OCI-LY1 (cell line): ENCODE measurements around the gene ZNF431.

Experiments used
- H2AFZ ChIP-seq: fragments of 200-600 bp; sonication (generic), shearing (Covaris generic); 2 replicates; pipeline ENCODE4 v1.6.0; 2014; ENCODE audit warnings: antibody characterized with exemption, mild to moderate bottlenecking, low read length
- H3F3A ChIP-seq: fragments of 200-600 bp; sonication (generic), shearing (Covaris generic); 2 replicates; pipeline ENCODE4 v1.6.0; 2014; ENCODE audit warnings: mild to moderate bottlenecking, antibody characterized with exemption, low read length, moderate library complexity; ENCODE audit not compliant: insufficient read depth
- H3K27ac ChIP-seq: fragments of 200-600 bp; sonication (generic); 2 replicates; pipeline ENCODE4 v1.5.1; 2014; ENCODE audit warnings: low read length, mixed run types, mild to moderate bottlenecking, low read depth; ENCODE audit not compliant: poor library complexity, severe bottlenecking
- H3K27me3 ChIP-seq: fragments of 200-600 bp; sonication (generic); 2 replicates; pipeline ENCODE4 v1.6.0; 2014; ENCODE audit warnings: antibody characterized with exemption, mild to moderate bottlenecking, low read length, moderate library complexity; ENCODE audit not compliant: insufficient read depth
- H3K36me3 ChIP-seq: fragments of 200-600 bp; sonication (generic); 2 replicates; pipeline ENCODE4 v1.6.1; 2014; ENCODE audit warnings: mild to moderate bottlenecking, antibody characterized with exemption, low read length, moderate library complexity, mixed read lengths; ENCODE audit not compliant: insufficient read depth
- H3K4me1 ChIP-seq: fragments of 200-600 bp; sonication (generic); 2 replicates; pipeline ENCODE4 v1.5.1; 2014; ENCODE audit warnings: mild to moderate bottlenecking, low read length, moderate library complexity; ENCODE audit not compliant: insufficient read depth, severe bottlenecking
- H3K4me2 ChIP-seq: fragments of 200-600 bp; sonication (generic), shearing (Covaris generic); 2 replicates; pipeline ENCODE4 v1.6.1; 2014; ENCODE audit warnings: low read length
- H3K4me3 ChIP-seq: fragments of 200-600 bp; sonication (generic); 2 replicates; pipeline ENCODE4 v1.5.1; 2014; ENCODE audit warnings: low read length, low read depth, mild to moderate bottlenecking, mixed read lengths; ENCODE audit not compliant: poor library complexity, severe bottlenecking
- H3K79me2 ChIP-seq: fragments of 200-600 bp; shearing (Covaris generic); 2 replicates; pipeline ENCODE4 v1.6.1; 2016; ENCODE audit warnings: mixed run types, low read length, mixed read lengths; ENCODE audit not compliant: insufficient read depth
- H3K9ac ChIP-seq: fragments of 200-600 bp; sonication (generic), shearing (Covaris generic); 2 replicates; pipeline ENCODE4 v1.6.1; 2014; ENCODE audit warnings: mild to moderate bottlenecking, low read length, mixed read lengths
- H3K9me2 ChIP-seq: fragments of 200-600 bp; sonication (generic), shearing (Covaris generic); 2 replicates; pipeline ENCODE4 v1.6.1; 2014; ENCODE audit warnings: low read depth, mild to moderate bottlenecking, low read length, mixed read lengths
- H3K9me3 ChIP-seq: fragments of 200-600 bp; shearing (Covaris generic); 2 replicates; pipeline ENCODE4 v1.6.1; 2014; ENCODE audit warnings: low read length, mixed read lengths
- H4K20me1 ChIP-seq: fragments of 200-600 bp; sonication (generic), shearing (Covaris generic); 2 replicates; pipeline ENCODE4 v1.6.0; 2016; ENCODE audit warnings: mild to moderate bottlenecking, low read length; ENCODE audit not compliant: insufficient read depth
- CTCF ChIP-seq: fragments of 200-600 bp; sonication (generic), shearing (Covaris generic); IDR thresholded peaks from 2 replicates; pipeline ENCODE4 v1.5.1; 2017; ENCODE audit warnings: mild to moderate bottlenecking, antibody characterized with exemption, low read length, moderate library complexity, mixed read lengths
- EZH2 ChIP-seq: fragments of 200-600 bp; sonication (generic), shearing (Covaris generic); IDR thresholded peaks from 2 replicates; pipeline ENCODE4 v1.8.0; 2017; ENCODE audit warnings: borderline replicate concordance, mixed run types, mild to moderate bottlenecking, antibody characterized with exemption, low read length, moderate library complexity, mixed read lengths

The ZNF431 gene

DNA sequence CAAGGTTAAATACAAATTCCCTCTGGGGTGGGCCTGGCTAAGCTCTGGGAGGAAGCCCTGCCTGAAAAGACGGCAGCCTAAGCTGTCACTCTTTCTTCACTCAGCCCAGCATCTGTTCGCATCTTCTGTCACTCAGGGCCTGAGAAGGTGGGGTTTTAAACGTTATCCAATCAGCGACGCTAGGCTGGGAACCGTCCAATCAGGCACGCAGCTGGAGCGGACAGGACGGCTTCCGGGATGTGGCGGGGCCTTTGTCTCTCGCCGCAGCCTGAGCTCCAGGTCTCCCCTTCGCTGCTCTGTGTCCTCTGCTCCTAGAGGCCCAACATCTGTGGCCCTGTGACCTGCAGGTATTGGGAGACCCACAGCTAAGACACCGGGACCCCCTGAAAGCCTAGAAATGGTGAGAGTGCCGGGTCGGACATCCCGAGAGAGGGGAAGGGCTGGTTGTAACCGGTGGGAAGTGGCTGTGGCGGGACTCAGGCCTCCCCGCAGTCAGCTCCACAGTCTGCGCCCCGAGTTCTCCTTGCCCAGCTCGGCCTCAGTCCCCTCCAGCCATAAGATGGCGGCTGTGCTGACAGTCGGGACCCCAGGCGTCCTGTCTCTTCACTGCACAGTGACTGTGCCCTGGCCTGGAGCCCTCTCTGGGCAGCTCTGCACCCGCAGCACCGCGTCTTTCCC, at the start of gene ZNF431:
Gene ZNF431, plus strand, starts transcription at position 254 of the 678 bp plus-strand sequence. Its CDS starts 144 bp downstream, at position 398.
- Histone ChIP-seq H3K9ac (peak within 1 kb of the TSS; percentile 77), H4K20me1 (no peaks in the 10 kb centered on the region), H3K27me3 (no peaks in the 10 kb centered on the region), H3K9me3 (peaks cover 8% of the 10 kb centered on the region), H2AFZ (peak within 1 kb of the TSS; percentile 95), H3K4me3 (peak within 1 kb of the TSS; percentile 87), H3K36me3 (peaks cover 38% of the 10 kb centered on the region), H3K27ac (peak within 1 kb of the TSS; percentile 32), H3K4me1 (peaks cover 11% of the 10 kb centered on the region), H3K79me2 (peaks cover 12% of the 10 kb centered on the region), H3K9me2 (no peaks in the 10 kb centered on the region), H3F3A (no peaks in the 10 kb centered on the region), H3K4me2 (peak within 1 kb of the TSS; percentile 81)
- TF ChIP-seq EZH2, result no peak
- TF ChIP-seq CTCF, result no peak

DNA sequence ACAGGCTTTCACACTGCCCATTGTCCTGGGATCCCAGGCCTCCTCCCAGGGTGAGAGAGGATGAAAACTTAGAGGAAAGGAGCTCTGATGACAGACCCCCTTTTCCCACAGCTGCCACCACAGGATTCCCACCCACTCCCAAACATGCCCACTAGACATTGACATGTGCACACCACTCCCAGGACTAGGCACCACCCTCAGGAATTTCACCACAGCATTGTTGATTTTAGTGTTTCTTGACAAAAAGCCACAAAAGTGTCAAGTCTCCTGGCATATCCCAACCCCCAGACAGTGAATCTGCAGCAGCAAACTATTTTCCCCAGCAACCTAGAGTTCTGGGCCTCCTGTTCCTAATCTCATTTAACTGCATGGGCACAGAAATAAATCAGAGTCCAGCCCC, 49.7 kb upstream of the ZNF431 start:
- no peaks in the 10 kb centered on the region for H3K9me3 ChIP-seq
- H3K27me3 ChIP-seq, result no peaks in the 10 kb centered on the region
- no peaks in the 10 kb centered on the region for H3K9me2 ChIP-seq
- TF ChIP-seq EZH2 (no peak), CTCF (no peak)
- no peaks in the 10 kb centered on the region for H4K20me1 ChIP-seq
- H3K9ac ChIP-seq, result no peak overlapping the region
- H2AFZ ChIP-seq, result no peak overlapping the region
- no peak overlapping the region for H3K4me2 ChIP-seq
- peaks cover 63% of the 10 kb centered on the region for H3K36me3 ChIP-seq
- H3K27ac ChIP-seq, result no peak overlapping the region
- no peaks in the 10 kb centered on the region for H3K4me1 ChIP-seq
- peaks cover 4% of the 10 kb centered on the region; the same call in 1 of the 2 replicates for H3K79me2 ChIP-seq
- no peaks in the 10 kb centered on the region for H3F3A ChIP-seq
- no peak overlapping the region for H3K4me3 ChIP-seq

GRCh38 chr19:21094347-21095025, 47.4 kb upstream of the ZNF431 start:
- Histone ChIP-seq H4K20me1 (no peaks in the 10 kb centered on the region), H3K36me3 (peaks cover 58% of the 10 kb centered on the region), H3K9me2 (no peaks in the 10 kb centered on the region), H2AFZ (no peak overlapping the region), H3K9ac (no peak overlapping the region), H3K27me3 (no peaks in the 10 kb centered on the region), H3K79me2 (peaks cover 4% of the 10 kb centered on the region; the same call in 1 of the 2 replicates), H3K27ac (no peak overlapping the region), H3F3A (no peaks in the 10 kb centered on the region), H3K4me3 (no peak overlapping the region), H3K4me2 (no peak overlapping the region), H3K4me1 (no peaks in the 10 kb centered on the region), H3K9me3 (no peaks in the 10 kb centered on the region)
- TF ChIP-seq CTCF (no peak), EZH2 (no peak)
